ENCODE data around the gene ZP3. TPM values are rescaled to one million over a fixed set of nuclear protein-coding genes. Genes with fewer than 3 reads are reported as not detected.

The ZP3 gene
- total and polyA plus RNA-seq, 3 donors from 2014 or later: 1.7 to 3.5 (median 2.0) TPM

- intact Hi-C loops (cut with DNase I; ENCODE audit: low total_unique reads): no loop called here
- WGBS, 2 donors: 85 to 94% methylated on average over 9 of the region's 9 CpGs
These were observed 19.0 kb upstream of the ZP3 start for GRCh38 chr7:76405738-76406137.

GRCh38 chr7:76407718-76408117, 17.0 kb upstream of the ZP3 start:
- 88 to 93% methylated on average over 4 of the region's 4 CpGs for WGBS, 2 donors
- TF ChIP-seq POLR2A (IDR thresholded peaks at IDR 0.05) (no peak), CTCF (IDR thresholded peaks at IDR 0.05) (no peak)
- H3K27ac ChIP-seq: no peak overlapping the region
- H3K36me3 ChIP-seq (ENCODE audit: low read depth, missing control alignments): no peaks in the 10 kb centered on the region
- DNase-seq: no peak
- H3K4me1 ChIP-seq: no peaks in the 10 kb centered on the region
- no peak overlapping the region for H3K4me3 ChIP-seq
- no peaks in the 10 kb centered on the region for H3K9me3 ChIP-seq
- no peaks in the 10 kb centered on the region for H3K27me3 ChIP-seq
- intact Hi-C loops (cut with DNase I; ENCODE audit: low total_unique reads): no loop called here

More at GRCh38 chr7:76405738-76406137, 19.0 kb upstream of the ZP3 start:
- Histone ChIP-seq H3K9me3 (no peaks in the 10 kb centered on the region), H3K4me3 (no peak overlapping the region), H3K36me3 (ENCODE audit: low read depth, missing control alignments) (no peaks in the 10 kb centered on the region), H3K27me3 (no peaks in the 10 kb centered on the region), H3K27ac (no peak overlapping the region), H3K4me1 (no peaks in the 10 kb centered on the region)
- TF ChIP-seq CTCF (IDR thresholded peaks at IDR 0.05) (no peak), POLR2A (IDR thresholded peaks at IDR 0.05) (no peak)
- DNase-seq: no peak

- no peaks in the 10 kb centered on the region for H3K9me3 ChIP-seq
- no peaks in the 10 kb centered on the region for H3K27me3 ChIP-seq
- no peaks in the 10 kb centered on the region for H3K36me3 ChIP-seq (ENCODE audit: low read depth, missing control alignments)
- H3K4me3 ChIP-seq: no peak overlapping the region
- no peak overlapping the region for H3K27ac ChIP-seq
- TF ChIP-seq POLR2A (IDR thresholded peaks at IDR 0.05) (no peak), CTCF (IDR thresholded peaks at IDR 0.05) (no peak)
- no peak for DNase-seq
- intact Hi-C loops (cut with DNase I; ENCODE audit: low total_unique reads): no loop called here
- no peaks in the 10 kb centered on the region for H3K4me1 ChIP-seq
These were observed 16.6 kb upstream of the ZP3 start for GRCh38 chr7:76408121-76408560.

GRCh38 chr7:76409537-76409936, 15.2 kb upstream of the ZP3 start, which contains the start of gene SSC4D:
Gene SSC4D (minus strand): TSS chr7:76409697. CDS start chr7:76404439, 5,258 bp downstream.
- Histone ChIP-seq H3K36me3 (ENCODE audit: low read depth, missing control alignments) (no peaks in the 10 kb centered on the region), H3K4me3 (no peak within 1 kb of the TSS), H3K9me3 (no peaks in the 10 kb centered on the region), H3K4me1 (no peaks in the 10 kb centered on the region), H3K27ac (no peak within 1 kb of the TSS), H3K27me3 (no peaks in the 10 kb centered on the region)
- TF ChIP-seq CTCF (IDR thresholded peaks at IDR 0.05): no peak
- no peak for TF ChIP-seq POLR2A (IDR thresholded peaks at IDR 0.05)
- no peak for DNase-seq
- 60 to 72% methylated on average over 4 to 6 of the region's 6 CpGs for WGBS, 2 donors
- intact Hi-C loops (cut with DNase I; ENCODE audit: low total_unique reads): no loop called here

GRCh38 chr7:76411626-76412025, 13.1 kb upstream of the ZP3 start:
- TF ChIP-seq POLR2A (IDR thresholded peaks at IDR 0.05) (no peak), CTCF (IDR thresholded peaks at IDR 0.05) (no peak)
- 93 to 96% methylated on average over 1 of the region's 1 CpG for WGBS, 2 donors
- no peaks in the 10 kb centered on the region for H3K9me3 ChIP-seq

More at GRCh38 chr7:76411626-76412025, 13.1 kb upstream of the ZP3 start:
- Histone ChIP-seq H3K36me3 (ENCODE audit: low read depth, missing control alignments) (no peaks in the 10 kb centered on the region), H3K4me1 (no peaks in the 10 kb centered on the region), H3K27me3 (no peaks in the 10 kb centered on the region), H3K4me3 (no peak overlapping the region), H3K27ac (no peak overlapping the region)
- no peak for DNase-seq
- intact Hi-C loops (cut with DNase I; ENCODE audit: low total_unique reads): no loop called here
